GM06990 (cell line): Measurements from ENCODE around the gene KDM8.
A peak's percentile ranks its signal among the peaks of the same experiment; 100 is the strongest.

ENCODE experiments used
- DNase-seq: peaks from one replicate; pipeline ENCODE4 v3.0.0-alpha.2; 2011; ENCODE audit not compliant: insufficient read length; ENCODE audit errors: extremely low read depth
- H3K27me3 ChIP-seq: replicated peaks from 2 replicates; pipeline ENCODE4 v1.6.0; 2011; ENCODE audit warnings: low read length; ENCODE audit not compliant: control insufficient read depth, insufficient read depth
- H3K36me3 ChIP-seq: 2 replicates; pipeline ENCODE4 v1.5.1; 2011; ENCODE audit warnings: low read length; ENCODE audit not compliant: control insufficient read depth, insufficient read depth
- H3K4me3 ChIP-seq: replicated peaks from 2 replicates; pipeline ENCODE4 v1.5.1; 2011; ENCODE audit warnings: low read depth, mild to moderate bottlenecking, control low read depth, low read length
- TF ChIP-seq, protein P1 (sequence below): IDR thresholded peaks from 2 replicates; pipeline ENCODE4 v1.5.1; 2011; ENCODE audit warnings: low read length, control low read depth, mild to moderate bottlenecking, inconsistent platforms; ENCODE audit not compliant: insufficient read depth, poor library complexity, severe bottlenecking

The KDM8 gene

DNA sequence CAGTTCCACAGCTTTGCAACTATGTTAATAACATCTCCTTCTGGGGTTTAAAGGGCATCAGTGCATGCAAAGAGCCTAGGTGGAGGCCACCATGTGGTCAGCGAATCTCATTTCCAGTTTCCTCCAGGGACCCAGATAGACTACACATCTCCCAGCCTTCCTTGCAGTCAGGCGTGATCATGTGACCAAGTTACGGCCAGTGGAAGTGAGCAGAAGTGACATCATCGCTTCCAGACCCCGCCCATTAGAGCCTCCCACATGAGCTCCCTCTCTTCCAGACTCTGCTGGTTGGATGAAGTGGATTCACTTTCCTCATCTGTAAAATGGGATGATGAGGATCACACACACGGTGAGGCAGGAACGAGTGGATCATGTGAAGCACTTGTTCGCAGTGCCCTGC lies 27.4 kb upstream of the KDM8 start:
- TF ChIP-seq, protein P1, sequence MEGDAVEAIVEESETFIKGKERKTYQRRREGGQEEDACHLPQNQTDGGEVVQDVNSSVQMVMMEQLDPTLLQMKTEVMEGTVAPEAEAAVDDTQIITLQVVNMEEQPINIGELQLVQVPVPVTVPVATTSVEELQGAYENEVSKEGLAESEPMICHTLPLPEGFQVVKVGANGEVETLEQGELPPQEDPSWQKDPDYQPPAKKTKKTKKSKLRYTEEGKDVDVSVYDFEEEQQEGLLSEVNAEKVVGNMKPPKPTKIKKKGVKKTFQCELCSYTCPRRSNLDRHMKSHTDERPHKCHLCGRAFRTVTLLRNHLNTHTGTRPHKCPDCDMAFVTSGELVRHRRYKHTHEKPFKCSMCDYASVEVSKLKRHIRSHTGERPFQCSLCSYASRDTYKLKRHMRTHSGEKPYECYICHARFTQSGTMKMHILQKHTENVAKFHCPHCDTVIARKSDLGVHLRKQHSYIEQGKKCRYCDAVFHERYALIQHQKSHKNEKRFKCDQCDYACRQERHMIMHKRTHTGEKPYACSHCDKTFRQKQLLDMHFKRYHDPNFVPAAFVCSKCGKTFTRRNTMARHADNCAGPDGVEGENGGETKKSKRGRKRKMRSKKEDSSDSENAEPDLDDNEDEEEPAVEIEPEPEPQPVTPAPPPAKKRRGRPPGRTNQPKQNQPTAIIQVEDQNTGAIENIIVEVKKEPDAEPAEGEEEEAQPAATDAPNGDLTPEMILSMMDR, result no peak
- Histone ChIP-seq H3K27me3 (no peaks in the 10 kb centered on the region), H3K4me3 (no peak overlapping the region), H3K36me3 (no peaks in the 10 kb centered on the region)
- no peak for DNase-seq

DNA sequence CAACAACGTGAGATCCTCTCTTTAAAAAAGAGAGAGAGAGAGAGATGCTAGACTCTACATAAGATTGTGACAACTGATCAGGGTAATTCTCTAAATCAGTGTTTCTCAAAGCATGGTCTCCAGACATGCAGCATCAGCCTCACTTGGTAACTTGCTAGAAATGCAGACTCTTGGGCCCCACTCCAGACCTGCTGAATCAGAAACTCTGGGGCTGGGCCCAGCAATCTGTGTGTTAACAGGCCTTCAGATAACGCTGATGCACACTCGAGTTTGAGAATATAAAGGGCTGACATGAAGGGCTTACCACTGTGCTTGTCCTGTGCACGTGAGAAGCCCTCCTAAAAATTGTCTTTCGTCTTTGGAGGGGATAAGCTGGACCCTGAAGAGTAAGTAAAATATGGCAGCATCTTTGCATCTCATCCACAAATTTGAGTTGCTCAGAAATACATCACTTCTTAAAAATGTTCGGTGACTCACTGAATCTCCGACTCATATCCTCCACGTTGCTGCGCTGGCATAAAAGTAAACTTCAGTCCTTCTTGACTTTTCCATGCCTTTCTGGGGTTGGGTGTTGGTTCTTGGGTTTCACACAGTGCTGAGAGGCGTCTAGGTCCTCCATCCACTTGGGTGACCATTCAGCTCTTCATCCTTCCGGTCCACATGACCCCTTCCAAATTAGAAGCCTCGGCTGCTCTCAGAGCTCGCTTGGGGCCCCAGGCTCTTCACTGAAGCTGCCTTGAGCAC lies 26.1 kb upstream of the KDM8 start:
- no peaks in the 10 kb centered on the region for H3K27me3 ChIP-seq
- H3K36me3 ChIP-seq, result no peaks in the 10 kb centered on the region
- no peak for DNase-seq
- H3K4me3 ChIP-seq, result no peak overlapping the region
- TF ChIP-seq, protein P1, result no peak

DNA sequence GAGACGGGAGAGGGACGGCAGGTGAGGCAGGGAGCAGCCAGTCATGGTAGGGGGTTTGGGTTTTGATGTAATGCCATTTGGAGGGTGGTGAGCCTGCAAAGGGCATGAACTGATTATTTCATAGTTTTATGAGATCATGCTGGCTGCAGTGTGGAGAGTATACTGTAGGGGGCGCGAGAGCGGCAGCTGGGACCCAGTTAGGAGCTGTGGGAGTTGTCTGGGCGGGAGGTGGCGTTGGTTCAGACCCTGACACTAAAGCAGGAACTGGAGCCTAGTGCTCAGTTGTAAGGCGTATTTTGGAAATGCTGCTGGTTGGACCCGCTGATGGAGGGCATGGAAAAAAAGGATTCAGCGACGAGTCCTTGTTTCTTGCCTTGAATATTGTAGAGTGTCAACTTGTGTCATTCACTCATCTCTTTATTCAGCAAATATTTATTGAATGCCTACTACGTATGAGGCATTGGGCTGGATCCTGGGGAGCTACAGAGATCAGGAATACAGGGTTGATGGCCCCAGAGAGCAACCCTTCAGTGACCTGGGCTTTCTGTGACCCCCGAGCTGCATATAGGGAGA lies 23.7 kb upstream of the KDM8 start:
- H3K27me3 ChIP-seq, result no peaks in the 10 kb centered on the region

DNA sequence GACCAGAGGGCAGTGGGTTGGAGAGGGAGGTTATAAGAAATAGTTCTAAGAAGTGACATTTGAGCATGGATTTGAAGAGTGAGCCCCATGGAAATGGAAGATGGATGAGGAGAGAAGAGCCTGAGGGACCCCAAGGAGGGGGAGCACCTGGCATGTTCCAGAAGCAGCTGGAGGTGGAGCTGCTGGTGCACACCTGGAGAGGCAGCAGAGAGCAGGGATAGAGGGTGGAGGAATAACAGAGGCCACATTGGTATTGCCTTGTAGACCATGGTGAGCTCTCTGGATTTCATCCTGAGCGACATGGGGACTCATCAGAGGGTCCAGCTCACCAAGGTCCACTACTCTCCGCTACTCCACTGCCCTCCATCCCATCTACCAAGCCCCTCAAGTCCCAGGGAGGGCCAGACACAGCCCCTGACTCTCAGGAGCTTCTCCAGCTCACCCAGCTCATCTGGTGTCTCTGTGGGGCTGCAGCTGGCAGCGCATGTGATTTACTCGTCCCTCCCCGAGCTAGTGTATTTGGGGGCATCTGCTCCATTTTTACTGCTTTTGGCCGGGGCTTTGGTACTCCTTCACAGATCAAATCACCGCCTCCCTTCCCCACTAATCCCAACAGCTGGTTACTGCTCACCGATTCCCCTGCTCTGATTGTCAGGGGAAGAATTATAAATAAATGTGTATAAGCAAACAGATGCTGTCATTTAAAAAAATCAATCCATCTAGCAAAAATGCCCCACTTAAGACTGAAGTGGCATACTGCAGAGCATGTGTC lies 22.1 kb upstream of the KDM8 start:
- DNase-seq, result no peak
- Histone ChIP-seq H3K4me3 (no peak overlapping the region), H3K36me3 (no peaks in the 10 kb centered on the region), H3K27me3 (no peaks in the 10 kb centered on the region)
- TF ChIP-seq, protein P1, result peak; percentile 31

More for the DNA sequence above, 23.7 kb upstream of the KDM8 start:
- peak; percentile 53 for DNase-seq
- TF ChIP-seq, protein P1, result peak; percentile 97
- H3K36me3 ChIP-seq, result no peaks in the 10 kb centered on the region
- no peak overlapping the region for H3K4me3 ChIP-seq

DNA sequence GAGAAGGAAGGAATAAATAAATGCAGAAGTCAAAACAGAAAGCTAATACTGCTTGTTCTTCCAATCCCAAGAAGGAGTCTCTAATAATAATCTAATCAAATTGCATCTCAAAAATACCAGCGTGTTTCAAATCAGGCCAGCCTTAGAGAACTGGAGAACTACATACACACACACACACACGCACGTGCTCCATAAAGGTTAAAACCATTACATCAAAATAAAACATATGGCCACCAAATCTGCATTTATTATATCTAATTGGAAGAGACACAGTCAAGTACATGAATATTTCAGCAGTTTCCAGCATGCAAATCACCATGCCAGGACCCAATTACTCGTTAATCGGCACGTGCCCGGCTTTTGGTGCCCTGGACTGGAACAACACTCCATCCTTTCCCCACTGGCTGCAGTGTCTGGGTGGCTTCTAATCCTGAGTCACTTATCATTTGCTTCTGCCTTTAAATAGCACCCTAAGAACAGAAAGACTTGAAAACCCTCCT lies 20.4 kb upstream of the KDM8 start:
- no peak for DNase-seq
- Histone ChIP-seq H3K36me3 (no peaks in the 10 kb centered on the region), H3K4me3 (no peak overlapping the region), H3K27me3 (no peaks in the 10 kb centered on the region)
- TF ChIP-seq, protein P1, result no peak
